Measurements from ENCODE around the gene RFX2. TPM values are rescaled to one million over a fixed set of nuclear protein-coding genes. Genes with fewer than 3 reads are reported as not detected.
A peak's percentile ranks its signal among the peaks of the same experiment; 100 is the strongest.

The RFX2 gene
- total and polyA plus RNA-seq, 4 donors: 6.5 to 26.1 (median 14.6) TPM

DNA sequence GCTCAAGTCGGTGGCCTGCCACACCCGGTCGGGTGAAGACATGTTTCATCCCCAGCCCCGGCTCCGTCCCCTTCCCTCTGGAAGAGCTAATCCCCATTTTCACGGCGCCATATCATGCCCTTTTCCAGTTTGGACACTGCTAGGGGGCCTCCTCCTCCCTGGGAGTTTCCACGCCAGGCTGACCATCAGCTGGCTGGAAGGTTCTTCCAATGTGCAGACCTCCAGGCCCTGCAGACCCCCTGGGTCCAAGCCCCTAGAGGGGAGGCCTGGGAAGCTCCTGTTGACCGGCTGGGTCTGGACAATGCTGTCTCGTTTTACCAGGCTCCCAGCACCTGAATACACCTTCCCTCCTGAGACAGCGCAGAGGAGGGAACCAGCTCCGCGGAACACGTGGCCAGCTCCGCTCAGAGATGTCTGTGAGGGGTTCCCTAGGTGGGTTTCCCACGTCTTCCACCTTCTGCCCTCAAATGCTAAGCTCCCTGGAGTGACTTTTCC, 87.7 kb downstream of the RFX2 start:
- H3K9me3 ChIP-seq (ENCODE audit: control insufficient read depth, low read length): no peaks in the 10 kb centered on the region
- no peaks in the 10 kb centered on the region for H3K4me1 ChIP-seq (ENCODE audit: control insufficient read depth in 1 of 2, insufficient read depth in 2 of 2, low read length in 2 of 2)
- H3K27me3 ChIP-seq (ENCODE audit: control insufficient read depth in 1 of 2, insufficient read depth in 2 of 2, low read length in 1 of 2): no peaks in the 10 kb centered on the region
- intact Hi-C loops (cut with DNase I): loop anchor here (5.0 to 10.0 kb wide), 2 partner anchors 55 to 218 kb away; partner anchors contain the start of gene NRTN (in 1 of the 2)
- 80 to 84% methylated on average over 16 of the region's 16 CpGs for WGBS, 2 donors
- ATAC-seq (ENCODE audit: low FRiP score) (peak; percentile 4), DNase-seq (peak in 1 of 2 donors; percentile 73)
- no peak overlapping the region for H3K4me3 ChIP-seq (ENCODE audit: low read length in 2 of 2)
- no peaks in the 10 kb centered on the region for H3K36me3 ChIP-seq (ENCODE audit: control insufficient read depth in 1 of 2, insufficient read depth in 2 of 2, low read length in 1 of 2)
- H3K27ac ChIP-seq (ENCODE audit: low read depth in 1 of 2, low read length in 2 of 2): no peak overlapping the region

DNA sequence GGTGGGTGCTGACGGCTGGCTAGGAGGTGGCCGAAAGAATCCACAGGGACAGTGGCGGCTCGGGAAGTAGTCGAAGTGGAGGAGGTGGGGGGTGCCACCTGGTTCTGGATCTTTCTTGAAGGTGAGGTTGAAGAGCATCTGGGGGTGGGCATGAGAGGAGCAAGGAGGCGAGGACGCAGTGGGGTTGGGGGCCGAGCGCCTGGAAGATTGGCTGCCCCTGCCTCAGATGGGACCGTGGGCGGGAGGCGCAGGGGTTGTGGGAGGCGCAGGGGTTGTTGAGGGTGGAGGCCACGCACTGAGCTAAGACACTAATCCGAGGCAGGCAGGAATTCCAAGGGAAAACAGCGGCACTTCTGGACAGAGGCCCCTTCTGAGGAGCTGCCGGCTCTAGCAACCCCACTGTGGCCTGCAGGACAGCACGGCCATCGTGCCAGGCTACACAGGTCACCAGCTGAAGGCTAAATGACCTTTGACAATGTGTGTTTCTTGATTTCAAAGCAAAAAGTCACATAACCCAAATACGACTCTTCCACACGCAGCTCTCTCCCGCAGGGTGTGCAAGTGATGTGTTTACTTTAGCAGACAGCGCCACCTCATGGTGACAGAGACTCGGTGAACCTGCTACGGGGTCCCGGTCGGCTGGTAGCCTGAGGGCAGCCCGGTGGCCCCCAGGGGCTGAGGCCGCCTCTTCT, 88.3 kb downstream of the RFX2 start:
- no peaks in the 10 kb centered on the region for H3K36me3 ChIP-seq (ENCODE audit: control insufficient read depth in 1 of 2, insufficient read depth in 2 of 2, low read length in 1 of 2)
- H3K9me3 ChIP-seq (ENCODE audit: control insufficient read depth, low read length): no peaks in the 10 kb centered on the region
- ATAC-seq (ENCODE audit: low FRiP score) (peak; percentile 79), DNase-seq (peak; percentile 80 to 87)
- WGBS, 2 donors: 68 to 69% methylated on average over 28 to 29 of the region's 29 CpGs
- no peak overlapping the region for H3K4me3 ChIP-seq (ENCODE audit: low read length in 2 of 2)
- H3K4me1 ChIP-seq (ENCODE audit: control insufficient read depth in 1 of 2, insufficient read depth in 2 of 2, low read length in 2 of 2): no peaks in the 10 kb centered on the region
- intact Hi-C loops (cut with DNase I): loop anchor here (5.0 to 10.0 kb wide), 2 partner anchors 55 to 217 kb away; partner anchors contain the start of gene NRTN (in 1 of the 2)
- H3K27ac ChIP-seq (ENCODE audit: low read depth in 1 of 2, low read length in 2 of 2): no peak overlapping the region
- no peaks in the 10 kb centered on the region for H3K27me3 ChIP-seq (ENCODE audit: control insufficient read depth in 1 of 2, insufficient read depth in 2 of 2, low read length in 1 of 2)

DNA sequence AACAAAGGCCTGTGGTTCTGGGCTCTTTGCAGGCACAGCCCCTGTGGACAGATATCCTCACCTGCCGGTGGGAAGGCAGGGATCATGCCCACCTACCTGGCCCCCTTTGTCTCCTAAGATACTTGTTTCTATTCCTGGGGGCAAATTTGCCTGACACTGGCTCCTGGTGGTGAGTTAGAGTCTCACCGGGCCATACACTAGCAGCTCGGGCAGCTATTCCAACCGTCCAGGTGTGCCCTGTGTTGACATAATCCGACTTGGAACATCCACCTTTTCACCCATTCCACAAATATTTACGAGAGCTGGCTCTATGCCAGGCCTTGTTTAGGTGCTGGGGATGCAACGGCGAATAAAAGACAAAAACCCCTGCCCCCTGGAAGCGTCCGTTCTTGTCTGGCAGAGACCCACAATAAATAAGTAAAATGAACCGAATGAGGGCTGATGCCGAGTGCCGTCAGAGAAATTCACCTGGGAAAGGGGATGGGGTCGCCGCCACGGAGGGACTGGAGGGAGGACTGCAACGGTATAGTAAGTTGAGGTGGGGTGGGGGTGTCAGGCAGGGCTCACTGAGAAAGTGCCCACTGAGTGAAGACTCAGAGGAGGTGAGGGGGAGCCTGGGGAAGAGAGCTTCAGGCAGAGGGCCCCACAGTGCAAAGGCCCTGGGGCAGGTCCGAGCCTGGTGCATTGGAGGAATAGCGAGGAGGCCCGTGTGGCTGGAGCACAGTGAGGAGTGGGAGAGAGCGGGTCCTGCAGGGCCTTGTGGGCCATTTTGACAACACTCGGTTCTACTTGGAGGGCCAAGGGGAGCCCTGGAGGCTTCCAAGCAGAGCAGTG, 89.1 kb downstream of the RFX2 start:
- H3K4me1 ChIP-seq (ENCODE audit: control insufficient read depth in 1 of 2, insufficient read depth in 2 of 2, low read length in 2 of 2): no peaks in the 10 kb centered on the region
- DNase-seq: peak; percentile 8 to 62
- no peaks in the 10 kb centered on the region for H3K9me3 ChIP-seq (ENCODE audit: control insufficient read depth, low read length)
- 88% methylated on average over 22 of the region's 22 CpGs for WGBS, 2 donors
- H3K27ac ChIP-seq (ENCODE audit: low read depth in 1 of 2, low read length in 2 of 2): no peak overlapping the region
- ATAC-seq (ENCODE audit: low FRiP score): no peak
- intact Hi-C loops (cut with DNase I): loop anchor here (5.0 to 10.0 kb wide), 2 partner anchors 54 to 216 kb away; partner anchors contain the start of gene NRTN (in 1 of the 2)
- no peaks in the 10 kb centered on the region for H3K27me3 ChIP-seq (ENCODE audit: control insufficient read depth in 1 of 2, insufficient read depth in 2 of 2, low read length in 1 of 2)
- no peak overlapping the region for H3K4me3 ChIP-seq (ENCODE audit: low read length in 2 of 2)
- no peaks in the 10 kb centered on the region for H3K36me3 ChIP-seq (ENCODE audit: control insufficient read depth in 1 of 2, insufficient read depth in 2 of 2, low read length in 1 of 2)

DNA sequence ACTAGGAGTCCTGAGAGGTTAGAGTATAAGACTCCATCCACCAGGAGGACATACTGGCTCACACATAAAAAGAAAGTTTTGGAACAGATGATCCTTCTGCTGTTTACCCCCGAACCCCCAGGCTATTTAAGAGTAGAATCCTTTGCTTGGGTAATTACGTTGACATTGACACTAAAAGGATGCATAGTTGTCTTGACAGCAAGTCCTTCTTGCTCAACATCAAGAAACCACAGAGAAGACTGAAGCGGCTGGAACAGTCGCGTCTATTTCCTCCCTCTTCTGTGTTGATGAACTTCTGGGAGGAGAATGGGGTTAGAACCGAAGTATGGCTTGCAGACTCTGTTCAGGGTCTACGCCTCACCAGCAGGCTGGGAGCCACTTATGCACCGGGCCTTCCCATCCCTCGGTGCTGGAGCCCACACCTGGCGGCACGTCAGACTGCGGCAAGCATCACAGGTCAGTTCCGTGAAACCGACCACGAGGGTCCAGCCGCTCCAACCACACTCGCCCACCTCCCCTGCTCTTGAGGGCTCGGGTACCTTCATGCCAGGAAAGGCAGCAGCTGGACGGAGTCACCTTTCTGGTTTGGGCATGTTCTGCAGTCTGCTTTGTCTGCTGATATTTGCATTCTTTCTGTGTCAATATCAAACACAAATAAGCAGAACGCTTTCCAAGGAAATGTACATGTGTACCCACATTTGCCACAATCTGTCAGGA, 90.0 kb downstream of the RFX2 start:
- Histone ChIP-seq H3K4me3 (ENCODE audit: low read length in 2 of 2) (no peak overlapping the region), H3K27ac (ENCODE audit: low read depth in 1 of 2, low read length in 2 of 2) (no peak overlapping the region), H3K4me1 (ENCODE audit: control insufficient read depth in 1 of 2, insufficient read depth in 2 of 2, low read length in 2 of 2) (no peaks in the 10 kb centered on the region), H3K27me3 (ENCODE audit: control insufficient read depth in 1 of 2, insufficient read depth in 2 of 2, low read length in 1 of 2) (no peaks in the 10 kb centered on the region), H3K36me3 (ENCODE audit: control insufficient read depth in 1 of 2, insufficient read depth in 2 of 2, low read length in 1 of 2) (no peaks in the 10 kb centered on the region), H3K9me3 (ENCODE audit: control insufficient read depth, low read length) (no peaks in the 10 kb centered on the region)
- DNase-seq (peak; percentile 34 to 51), ATAC-seq (ENCODE audit: low FRiP score) (no peak)
- 92% methylated on average over 20 of the region's 20 CpGs for whole genome bisulfite sequencing, 2 donors
- intact Hi-C loops (cut with DNase I): loop anchor here (5.0 to 10.0 kb wide), 2 partner anchors 53 to 216 kb away; partner anchors contain the start of gene NRTN (in 1 of the 2)

DNA sequence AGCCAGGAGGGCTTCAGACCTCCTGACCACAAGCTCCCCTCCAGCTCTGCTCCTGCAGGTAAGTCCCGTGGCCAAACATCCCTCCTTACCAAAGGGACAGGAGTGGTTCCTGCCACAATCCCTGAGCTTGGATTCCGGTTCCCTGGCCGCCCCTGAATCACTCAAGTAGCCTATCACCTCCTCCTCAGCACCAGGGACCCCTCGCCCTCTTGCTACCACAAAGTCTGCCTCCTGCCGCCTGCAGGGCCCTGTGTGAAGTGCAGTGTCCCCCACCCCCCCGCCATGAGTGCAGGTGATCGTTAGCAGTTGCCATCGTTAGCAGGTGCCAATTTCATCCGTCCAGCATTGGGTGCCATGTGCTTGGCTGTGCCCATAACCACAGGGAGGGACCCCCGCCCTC, 91.5 kb downstream of the RFX2 start:
- H3K4me1 ChIP-seq (ENCODE audit: control insufficient read depth in 1 of 2, insufficient read depth in 2 of 2, low read length in 2 of 2): no peaks in the 10 kb centered on the region
- ATAC-seq (ENCODE audit: low FRiP score): no peak
- DNase-seq: peak; percentile 45 to 57
- no peak overlapping the region for H3K27ac ChIP-seq (ENCODE audit: low read depth in 1 of 2, low read length in 2 of 2)
- H3K36me3 ChIP-seq (ENCODE audit: control insufficient read depth in 1 of 2, insufficient read depth in 2 of 2, low read length in 1 of 2): no peaks in the 10 kb centered on the region
- intact Hi-C loops (cut with DNase I): no loop called here
- H3K27me3 ChIP-seq (ENCODE audit: control insufficient read depth in 1 of 2, insufficient read depth in 2 of 2, low read length in 1 of 2): no peaks in the 10 kb centered on the region
- no peaks in the 10 kb centered on the region for H3K9me3 ChIP-seq (ENCODE audit: control insufficient read depth, low read length)
- no peak overlapping the region for H3K4me3 ChIP-seq (ENCODE audit: low read length in 2 of 2)
- 78 to 80% methylated on average over 10 of the region's 10 CpGs for WGBS, 2 donors

DNA sequence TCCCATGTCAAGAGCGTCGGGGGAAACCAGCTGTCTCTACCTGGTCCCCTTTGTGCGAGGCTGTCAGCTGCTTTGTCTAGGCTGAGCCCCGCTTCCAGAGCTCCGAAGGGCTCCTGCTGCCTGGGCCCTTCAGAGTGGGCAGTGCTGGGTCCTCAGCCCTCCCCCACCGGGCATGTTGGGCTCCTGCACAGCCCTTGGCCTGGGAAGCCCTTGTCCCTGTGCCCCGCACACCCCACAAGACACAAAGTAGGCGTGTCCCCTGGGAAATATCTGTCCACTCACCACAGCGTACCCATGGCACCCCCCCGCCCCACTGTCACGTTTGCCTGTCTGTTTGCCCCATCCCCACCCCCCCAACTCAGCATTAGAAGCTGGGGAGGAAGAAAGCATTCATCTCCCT, 92.7 kb downstream of the RFX2 start:
- Histone ChIP-seq H3K36me3 (ENCODE audit: control insufficient read depth in 1 of 2, insufficient read depth in 2 of 2, low read length in 1 of 2) (no peaks in the 10 kb centered on the region), H3K4me1 (ENCODE audit: control insufficient read depth in 1 of 2, insufficient read depth in 2 of 2, low read length in 2 of 2) (no peaks in the 10 kb centered on the region), H3K27ac (ENCODE audit: low read depth in 1 of 2, low read length in 2 of 2) (no peak overlapping the region), H3K27me3 (ENCODE audit: control insufficient read depth in 1 of 2, insufficient read depth in 2 of 2, low read length in 1 of 2) (no peaks in the 10 kb centered on the region), H3K9me3 (ENCODE audit: control insufficient read depth, low read length) (no peaks in the 10 kb centered on the region), H3K4me3 (ENCODE audit: low read length in 2 of 2) (no peak overlapping the region)
- WGBS, 2 donors: 90 to 91% methylated on average over 11 of the region's 11 CpGs
- intact Hi-C loops (cut with DNase I): no loop called here
- DNase-seq (peak; percentile 19 to 25), ATAC-seq (ENCODE audit: low FRiP score) (no peak)

DNA sequence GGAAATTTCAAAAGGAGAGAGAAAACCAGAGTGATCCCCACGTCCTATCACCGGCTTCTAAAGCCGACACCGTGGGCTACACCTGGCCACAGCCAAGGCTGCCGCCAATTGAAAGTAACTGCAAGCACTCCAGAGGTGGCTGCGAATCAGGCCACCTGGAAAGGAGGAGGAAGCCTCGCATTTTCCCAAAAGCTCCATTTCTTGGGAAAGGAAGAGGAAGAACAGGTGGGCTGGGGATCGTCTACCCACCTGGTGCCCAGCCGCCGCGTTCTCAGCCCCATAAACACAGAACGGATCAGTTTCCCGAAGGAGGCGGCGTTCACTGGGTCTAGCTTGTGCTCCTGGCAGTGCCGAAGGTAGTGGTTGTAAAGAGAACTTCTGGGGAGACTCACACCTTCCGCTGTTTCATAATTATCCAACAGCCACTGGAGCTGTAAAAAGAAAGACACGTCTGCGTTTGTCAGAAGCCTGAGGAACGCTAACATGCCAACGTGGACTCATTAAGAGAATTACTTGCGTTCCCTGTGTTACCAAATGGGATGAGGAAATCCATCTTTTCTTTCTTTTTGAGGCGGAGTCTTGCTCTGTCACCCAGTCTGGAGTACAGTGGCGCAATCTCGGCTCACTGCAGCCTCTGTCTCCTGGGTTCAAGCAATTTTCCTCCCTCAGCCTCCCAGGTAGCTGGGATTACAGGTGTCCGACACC, 94.3 kb downstream of the RFX2 start:
- Histone ChIP-seq H3K27ac (ENCODE audit: low read depth in 1 of 2, low read length in 2 of 2) (no peak overlapping the region), H3K4me3 (ENCODE audit: low read length in 2 of 2) (no peak overlapping the region), H3K27me3 (ENCODE audit: control insufficient read depth in 1 of 2, insufficient read depth in 2 of 2, low read length in 1 of 2) (no peaks in the 10 kb centered on the region), H3K4me1 (ENCODE audit: control insufficient read depth in 1 of 2, insufficient read depth in 2 of 2, low read length in 2 of 2) (no peaks in the 10 kb centered on the region), H3K9me3 (ENCODE audit: control insufficient read depth, low read length) (no peaks in the 10 kb centered on the region), H3K36me3 (ENCODE audit: control insufficient read depth in 1 of 2, insufficient read depth in 2 of 2, low read length in 1 of 2) (no peaks in the 10 kb centered on the region)
- DNase-seq (peak; percentile 20 to 63), ATAC-seq (ENCODE audit: low FRiP score) (no peak)
- 95 to 96% methylated on average over 26 of the region's 26 CpGs for WGBS, 2 donors
- intact Hi-C loops (cut with DNase I): no loop called here

Measured in aorta (tissue), 5 donors.